Fibroblast of the aortic adventitia (primary cell): ENCODE measurements around the gene ARHGDIA. TPM values are rescaled to one million over a fixed set of nuclear protein-coding genes. Genes with fewer than 3 reads are reported as not detected.

Experiments
- DNase-seq: peaks from one replicate; pipeline ENCODE4 v3.0.0-alpha.2; 2010; ENCODE audit warnings: low read depth
- H3K4me3 ChIP-seq: 2 replicates; pipeline ENCODE4 v1.5.1; 2011; ENCODE audit warnings: low read depth, mild to moderate bottlenecking, control low read depth, low read length, moderate library complexity
- total RNA-seq: library from RNA; depleted of rRNA; stranded (reverse); fragments of >200 nt; gene quantifications from 2 replicates; pipeline ENCODE4 v1.2.3, GENCODE V29; 2012; ENCODE audit warnings: low replicate concordance
- TF ChIP-seq, protein P1 (sequence below): IDR thresholded peaks from 2 replicates; pipeline ENCODE4 v1.5.1; 2011; ENCODE audit warnings: mild to moderate bottlenecking, low read length, control low read depth, inconsistent platforms; ENCODE audit not compliant: insufficient read depth

The ARHGDIA gene
- total RNA-seq, 1 donor = 149 TPM

DNA sequence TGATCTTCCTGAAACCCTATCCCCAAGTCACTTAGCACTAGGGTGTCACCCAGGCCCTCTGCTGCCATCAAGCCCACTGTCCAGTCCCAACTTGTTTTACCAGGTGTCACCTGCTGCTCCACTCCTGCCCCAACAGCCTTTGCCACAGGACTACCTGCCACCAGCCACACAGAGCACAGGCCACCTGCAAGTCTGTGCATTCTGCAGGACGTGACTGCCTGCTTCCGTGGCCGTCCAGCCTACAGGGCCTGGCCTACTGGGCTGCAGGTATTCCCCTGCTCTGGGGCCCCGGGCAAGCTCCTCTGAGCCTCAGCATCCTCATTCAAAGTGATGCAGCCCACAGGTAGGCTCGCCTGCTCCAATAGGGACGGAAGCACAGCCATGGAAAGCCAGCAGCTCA, 41.3 kb downstream of the ARHGDIA start:
- TF ChIP-seq, protein P1, sequence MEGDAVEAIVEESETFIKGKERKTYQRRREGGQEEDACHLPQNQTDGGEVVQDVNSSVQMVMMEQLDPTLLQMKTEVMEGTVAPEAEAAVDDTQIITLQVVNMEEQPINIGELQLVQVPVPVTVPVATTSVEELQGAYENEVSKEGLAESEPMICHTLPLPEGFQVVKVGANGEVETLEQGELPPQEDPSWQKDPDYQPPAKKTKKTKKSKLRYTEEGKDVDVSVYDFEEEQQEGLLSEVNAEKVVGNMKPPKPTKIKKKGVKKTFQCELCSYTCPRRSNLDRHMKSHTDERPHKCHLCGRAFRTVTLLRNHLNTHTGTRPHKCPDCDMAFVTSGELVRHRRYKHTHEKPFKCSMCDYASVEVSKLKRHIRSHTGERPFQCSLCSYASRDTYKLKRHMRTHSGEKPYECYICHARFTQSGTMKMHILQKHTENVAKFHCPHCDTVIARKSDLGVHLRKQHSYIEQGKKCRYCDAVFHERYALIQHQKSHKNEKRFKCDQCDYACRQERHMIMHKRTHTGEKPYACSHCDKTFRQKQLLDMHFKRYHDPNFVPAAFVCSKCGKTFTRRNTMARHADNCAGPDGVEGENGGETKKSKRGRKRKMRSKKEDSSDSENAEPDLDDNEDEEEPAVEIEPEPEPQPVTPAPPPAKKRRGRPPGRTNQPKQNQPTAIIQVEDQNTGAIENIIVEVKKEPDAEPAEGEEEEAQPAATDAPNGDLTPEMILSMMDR = no peak
- no peak overlapping the region for H3K4me3 ChIP-seq
- no peak for DNase-seq

DNA sequence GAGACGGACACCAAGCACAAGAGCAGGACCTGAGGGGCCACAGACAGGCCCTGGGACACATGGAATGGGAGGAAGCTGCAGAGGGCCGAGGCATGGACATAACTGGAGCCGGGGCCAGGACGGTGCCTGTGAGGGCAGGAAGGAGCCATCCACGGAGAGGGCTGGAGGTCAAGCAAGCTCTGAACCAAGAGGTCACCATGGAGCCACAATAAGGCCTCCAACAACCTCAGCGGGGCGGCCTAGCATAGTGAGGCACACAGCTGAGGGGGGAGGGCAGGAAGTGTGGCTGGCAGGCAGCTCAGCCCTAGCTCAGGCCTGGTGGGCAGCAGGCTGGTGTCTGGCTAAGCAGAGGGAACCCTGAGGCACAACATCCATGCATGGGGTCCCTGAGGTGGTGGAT, 42.5 kb downstream of the ARHGDIA start:
- H3K4me3 ChIP-seq = no peak overlapping the region
- TF ChIP-seq, protein P1 = no peak
- DNase-seq = no peak

DNA sequence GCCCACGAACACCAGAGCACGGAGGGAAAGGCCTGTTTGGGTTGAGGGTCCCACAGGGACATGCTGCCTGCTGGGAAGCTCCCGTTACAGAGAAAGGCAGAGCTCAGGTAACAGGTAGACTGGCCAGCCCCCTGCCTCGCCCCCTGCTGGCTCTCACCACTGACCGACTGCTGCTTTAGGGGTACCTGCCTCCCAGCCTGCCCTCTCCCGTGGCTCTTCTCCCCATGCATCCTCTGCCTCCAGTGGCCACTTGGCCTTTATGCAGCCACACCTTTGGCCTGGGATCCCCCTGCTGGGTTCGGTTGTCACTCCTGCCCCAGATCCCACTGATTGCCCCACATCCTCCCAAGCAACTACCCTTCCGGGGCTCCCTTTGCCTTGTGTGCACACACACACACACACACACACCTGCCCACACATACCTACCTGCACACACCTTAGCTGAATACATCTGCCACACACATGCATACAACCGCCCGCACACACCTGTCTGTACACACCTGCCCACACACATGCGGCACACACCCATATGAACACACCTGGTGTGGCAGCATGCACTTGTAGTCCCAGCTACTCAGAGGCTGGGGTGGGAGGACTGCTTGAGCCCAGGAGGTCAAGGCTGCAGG, 45.2 kb downstream of the ARHGDIA start:
- no peak for DNase-seq
- TF ChIP-seq, protein P1 = no peak

DNA sequence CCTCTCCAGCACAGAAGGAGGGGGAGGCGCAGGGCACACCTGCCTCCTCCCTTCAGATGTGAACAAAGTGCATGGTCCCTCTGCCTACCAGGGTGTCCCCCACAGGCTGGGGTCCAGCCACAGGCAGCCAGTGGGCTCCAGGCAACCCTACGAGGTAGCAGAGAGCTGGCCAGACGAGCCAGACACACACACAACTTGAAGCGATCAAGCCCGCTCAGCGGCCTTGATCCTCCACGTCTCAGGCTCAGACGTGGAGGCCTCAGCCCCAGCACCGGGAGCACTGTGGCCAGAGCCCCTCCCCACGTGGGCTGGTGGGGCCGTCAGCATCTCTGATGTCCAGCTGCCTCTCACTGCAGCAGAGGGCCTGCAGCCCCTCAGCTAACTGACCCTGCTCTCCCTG, 46.5 kb downstream of the ARHGDIA start:
- DNase-seq = no peak
- no peak overlapping the region for H3K4me3 ChIP-seq
- TF ChIP-seq, protein P1 = no peak

More for the DNA sequence above, 45.2 kb downstream of the ARHGDIA start:
- no peak overlapping the region for H3K4me3 ChIP-seq

DNA sequence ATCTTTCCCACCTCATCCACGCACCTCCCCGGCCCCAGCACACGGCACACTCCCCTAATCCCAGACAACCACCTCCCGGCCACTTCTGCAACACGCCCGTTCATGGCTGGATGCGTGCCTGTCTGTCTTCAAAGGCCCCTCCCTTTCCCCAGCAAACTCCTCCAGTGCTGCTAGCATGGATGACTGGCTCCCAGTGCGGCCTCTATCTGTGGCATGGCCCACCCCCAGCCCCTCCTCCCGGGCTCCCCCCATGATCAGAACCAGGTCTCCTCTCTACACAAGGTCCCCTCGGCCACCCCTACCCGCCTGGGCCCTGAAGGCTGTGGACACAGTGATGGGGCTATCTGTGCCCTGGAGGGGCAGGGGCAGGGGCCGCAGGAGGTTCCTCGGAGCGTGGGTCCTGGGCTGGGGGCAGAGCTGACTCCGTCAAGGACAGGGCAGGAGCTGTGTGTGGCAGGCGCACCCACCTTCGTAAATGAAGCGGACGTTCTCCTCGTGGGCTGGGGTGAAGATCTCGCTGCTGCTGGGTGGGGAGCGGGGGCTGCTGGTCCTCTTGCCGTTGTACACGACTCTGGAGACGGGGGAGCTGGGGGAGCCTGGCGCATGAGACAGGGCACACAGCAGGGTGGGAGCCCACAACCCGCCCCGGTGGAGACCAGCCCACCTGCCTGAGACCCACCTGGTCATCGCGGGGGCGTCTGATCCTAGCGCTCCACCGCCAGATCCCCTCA, 47.2 kb downstream of the ARHGDIA start:
- no peak overlapping the region for H3K4me3 ChIP-seq
- DNase-seq = no peak
- TF ChIP-seq, protein P1 = no peak

DNA sequence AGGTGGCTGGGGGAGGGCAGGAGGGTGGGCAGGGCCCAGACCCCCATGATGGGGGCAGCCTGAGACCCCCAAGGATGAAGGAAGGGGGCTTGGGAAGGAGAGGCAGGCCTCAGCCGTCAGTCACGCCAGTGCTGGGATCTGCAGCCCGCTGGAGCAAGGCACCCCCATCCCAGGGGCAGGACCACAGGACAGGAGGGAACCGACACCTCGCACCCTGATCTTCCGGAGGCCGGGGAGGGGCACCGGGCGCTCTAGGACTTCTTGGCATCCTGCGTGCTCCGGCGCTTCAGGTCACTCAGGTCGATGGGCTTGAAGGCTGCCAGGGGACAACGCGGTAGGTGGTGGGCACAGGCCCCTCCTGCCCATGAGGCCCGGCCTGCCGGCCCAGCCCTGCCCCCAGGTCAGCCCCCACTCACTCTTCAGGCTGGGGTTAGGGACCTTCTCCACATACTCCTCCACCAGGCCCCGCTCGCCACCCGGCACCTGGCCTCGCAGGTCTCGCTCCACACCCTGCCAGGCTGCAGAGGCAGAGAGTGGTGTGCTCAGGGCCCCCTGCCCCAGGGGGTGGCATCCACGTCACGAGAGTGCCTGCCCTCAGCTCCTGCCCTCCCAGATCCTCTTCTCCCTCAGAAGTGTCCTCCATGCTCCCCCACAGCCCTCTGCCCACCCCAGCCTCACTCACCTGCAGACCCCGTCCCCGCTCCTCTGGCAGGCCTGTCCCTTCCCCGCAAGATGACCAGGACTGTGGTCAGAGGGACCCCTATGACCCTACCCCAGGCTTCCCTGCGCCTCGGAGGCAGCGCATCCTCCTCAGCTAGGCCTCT, 47.9 kb downstream of the ARHGDIA start:
- H3K4me3 ChIP-seq = no peak overlapping the region
- TF ChIP-seq, protein P1 = no peak
- no peak for DNase-seq
